Fibroblast of lung (primary cell): Measurements from ENCODE around the gene SLC8A3.

Experiments used
- CTCF ChIP-seq, 2 donors: IDR thresholded peaks in 1 of 2; conservative IDR thresholded peaks in 1 of 2; 1 replicate in 1 of 2; 2 replicates in 1 of 2; pipeline ENCODE4 v1.5.1; 2011 to 2012; ENCODE audit warnings: low read length in 2 of 2, control low read depth in 1 of 2, inconsistent platforms in 1 of 2, low read depth in 1 of 2, mild to moderate bottlenecking in 1 of 2
- EZH2 ChIP-seq: IDR thresholded peaks from 2 replicates; pipeline ENCODE4 v1.5.1; 2012; ENCODE audit warnings: low read length, control low read depth, mild to moderate bottlenecking; ENCODE audit errors: missing control alignments

- TF ChIP-seq CTCF (conservative IDR thresholded peaks at IDR 0.05 in 1 of 2, IDR thresholded peaks at IDR 0.05 in 1 of 2; ENCODE audit: low read depth in 1 of 2, low read length in 2 of 2) = no peak
- no peak for TF ChIP-seq EZH2
Observed at GRCh38 chr14:70019695-70020094, 169.1 kb downstream of the SLC8A3 start.
